Motor neuron (in vitro differentiated cells): ENCODE results near the gene NRXN3. TPM values are rescaled to one million over a fixed set of nuclear protein-coding genes. Genes with fewer than 3 reads are reported as not detected.
"Not testable (repeated sequence)": the region's sequence is repeated elsewhere in the genome, so short reads cannot be mapped to it uniquely, and the experiment has no call there.

Source experiments
- ATAC-seq, 8 experiments: fragments of 200-7000 bp; cut with Tn5 transposase; replicated peaks in 6 of 8; 2 replicates each; pipeline ENCODE4 v1.8.0; 2021; ENCODE audit warnings: mild to moderate bottlenecking in 8 of 8, moderate library complexity in 8 of 8
- H3K27ac ChIP-seq, 2 donors: fragments of 250-450 bp; sonication (Bioruptor Pico); 2 replicates each; pipeline ENCODE4 v1.9.0; 2021; ENCODE audit warnings: antibody characterized with exemption in 2 of 2, mild to moderate bottlenecking in 2 of 2, moderate library complexity in 1 of 2
- H3K4me1 ChIP-seq, 2 donors: fragments of 250-450 bp; sonication (Bioruptor Pico); replicated peaks in 1 of 2; 2 replicates each; pipeline ENCODE4 v1.6.1; 2021; ENCODE audit warnings: antibody characterized with exemption in 2 of 2, mild to moderate bottlenecking in 2 of 2, moderate library complexity in 1 of 2
- H3K4me3 ChIP-seq, 5 donors: fragments of 250-450 bp; sonication (Bioruptor Pico); 2 replicates each; pipeline ENCODE4 v1.9.0; 2021; ENCODE audit warnings: antibody characterized with exemption in 5 of 5, mild to moderate bottlenecking in 5 of 5, moderate library complexity in 4 of 5
- WGBS, 10 experiments: fragments of 450-650 bp; shearing (Covaris generic); methylation state at CpG; one replicate each; pipeline ENCODE4 v1.0.0; 2022; 5-methylcytosine and 5-hydroxymethylcytosine counted together
- in situ Hi-C, 9 experiments: fragments of 400-800 bp; cut with MboI; loops; one replicate each; pipeline ENCODE4 v1.15.0; 2021; ENCODE audit warnings: low sequenced_read_pairs in 9 of 9, low pct_unique_long_range_greater_than_20kb in 2 of 9; ENCODE audit not compliant: unreplicated experiment in 9 of 9
- total RNA-seq, 8 experiments: library from RNA; unstranded; fragments of 300-600 nt; gene quantifications; 2 replicates each; pipeline versions ENCODE4 v1.2.3 to v1.2.4, GENCODE V29; 2022

Gene NRXN3
- total RNA-seq, 8 experiments from 2014 or later: 1.1 to 16.5 (median 12.9) TPM

GRCh38 chr14:78498062-78498595, 328.0 kb downstream of the NRXN3 start:
- ATAC-seq: no peak
- H3K4me1 ChIP-seq: peaks cover 0 to 9% of the 10 kb centered on the region in 2 donors
- WGBS, 10 experiments: 20 to 100% (median 66%) methylated on average over 1 to 2 of the region's 2 CpGs; no CpG with 5 or more reads in 4 of the 10 experiments
- in situ Hi-C loops: no loop called here
- H3K27ac ChIP-seq: no peak overlapping the region
- no peak overlapping the region for H3K4me3 ChIP-seq

- H3K27ac ChIP-seq: no peak overlapping the region
- WGBS, 10 experiments: 6 to 100% (median 75%) methylated on average over 1 to 2 of the region's 4 CpGs; no CpG with 5 or more reads in 5 of the 10 experiments
- ATAC-seq: peak in 5 of 8 experiments; percentile 53 to 97 (median 92)
- peaks cover 0 to 9% of the 10 kb centered on the region in 2 donors for H3K4me1 ChIP-seq
- no peak overlapping the region for H3K4me3 ChIP-seq
- in situ Hi-C loops: no loop called here
These were observed 331.7 kb downstream of the NRXN3 start for GRCh38 chr14:78501909-78502308.

GRCh38 chr14:78508023-78508422, 337.9 kb downstream of the NRXN3 start:
- ATAC-seq: no peak
- in situ Hi-C loops: no loop called here
- 11 to 100% (median 95%) methylated on average over 1 to 4 of the region's 4 CpGs; no CpG with 5 or more reads in 2 of the 10 experiments for whole genome bisulfite sequencing, 10 experiments
- no peak overlapping the region for H3K4me3 ChIP-seq
- no peaks in the 10 kb centered on the region for H3K4me1 ChIP-seq
- H3K27ac ChIP-seq: no peak overlapping the region

- Histone ChIP-seq H3K4me1 (no peaks in the 10 kb centered on the region), H3K27ac (no peak overlapping the region), H3K4me3 (no peak overlapping the region)
- WGBS, 10 experiments: 0 to 100% (median 63%) methylated on average over 1 to 2 of the region's 2 CpGs; no CpG with 5 or more reads in 4 of the 10 experiments
- in situ Hi-C loops: no loop called here
- ATAC-seq: no peak
These were observed 339.3 kb downstream of the NRXN3 start for GRCh38 chr14:78509516-78509915.

- H3K27ac ChIP-seq: no peak overlapping the region
- 0 to 88% (median 50%) methylated on average over 1 to 2 of the region's 2 CpGs; no CpG with 5 or more reads in 5 of the 10 experiments for WGBS, 10 experiments
These were observed 341.8 kb downstream of the NRXN3 start for GRCh38 chr14:78512021-78512420.

GRCh38 chr14:78519863-78520262, 349.7 kb downstream of the NRXN3 start:
- Histone ChIP-seq H3K27ac (no peak overlapping the region), H3K4me1 (no peaks in the 10 kb centered on the region), H3K4me3 (no peak overlapping the region)
- ATAC-seq: no peak
- in situ Hi-C loops: no loop called here

More at GRCh38 chr14:78512021-78512420, 341.8 kb downstream of the NRXN3 start:
- Histone ChIP-seq H3K4me1 (no peaks in the 10 kb centered on the region), H3K4me3 (no peak overlapping the region)
- no peak for ATAC-seq
- in situ Hi-C loops: no loop called here

- no peak overlapping the region for H3K4me3 ChIP-seq
- H3K27ac ChIP-seq: no peak overlapping the region
- no peaks in the 10 kb centered on the region for H3K4me1 ChIP-seq
- in situ Hi-C loops: no loop called here
- no peak for ATAC-seq
- 4 to 100% (median 57%) methylated on average over 1 to 7 of the region's 7 CpGs for WGBS, 10 experiments
These were observed 354.0 kb downstream of the NRXN3 start for GRCh38 chr14:78524196-78524595.

- 65 to 100% (median 89%) methylated on average over 1 to 5 of the region's 5 CpGs; no CpG with 5 or more reads in 1 of the 10 experiments for WGBS, 10 experiments
- Histone ChIP-seq H3K4me1 (no peaks in the 10 kb centered on the region), H3K4me3 (no peak overlapping the region), H3K27ac (no peak overlapping the region)
- no peak for ATAC-seq
- in situ Hi-C loops: no loop called here
These were observed 354.6 kb downstream of the NRXN3 start for GRCh38 chr14:78524766-78525165.

GRCh38 chr14:78530078-78530477, 359.9 kb downstream of the NRXN3 start:
- in situ Hi-C loops: no loop called here
- ATAC-seq: peak in 3 of 8 experiments; percentile 32 to 56 (median 40)
- whole genome bisulfite sequencing, 10 experiments: 0 to 50% (median 18%) methylated on average over 1 to 2 of the region's 2 CpGs; no CpG with 5 or more reads in 4 of the 10 experiments
- Histone ChIP-seq H3K27ac (no peak overlapping the region), H3K4me1 (no peaks in the 10 kb centered on the region), H3K4me3 (no peak overlapping the region)

GRCh38 chr14:78534141-78534540, 364.0 kb downstream of the NRXN3 start:
- Histone ChIP-seq H3K27ac (no peak overlapping the region), H3K4me3 (no peak overlapping the region), H3K4me1 (no peaks in the 10 kb centered on the region)
- WGBS, 10 experiments: 0 to 66% (median 19%) methylated on average over 1 to 2 of the region's 2 CpGs; no CpG with 5 or more reads in 1 of the 10 experiments
- in situ Hi-C loops: no loop called here
- no peak for ATAC-seq

GRCh38 chr14:78535041-78535440, 364.9 kb downstream of the NRXN3 start:
- H3K4me3 ChIP-seq: no peak overlapping the region
- no peak for ATAC-seq
- in situ Hi-C loops: no loop called here

GRCh38 chr14:78541788-78542187, 371.6 kb downstream of the NRXN3 start:
- H3K4me3 ChIP-seq, in situ Hi-C loops, H3K4me1 ChIP-seq, ATAC-seq, H3K27ac ChIP-seq: not testable (repeated sequence)
- WGBS, 10 experiments: 42 to 88% (median 64%) methylated on average over 1 to 2 of the region's 2 CpGs; no CpG with 5 or more reads in 7 of the 10 experiments

More at GRCh38 chr14:78535041-78535440, 364.9 kb downstream of the NRXN3 start:
- no peaks in the 10 kb centered on the region for H3K4me1 ChIP-seq
- no peak overlapping the region for H3K27ac ChIP-seq

GRCh38 chr14:78543433-78543832, 373.3 kb downstream of the NRXN3 start:
- in situ Hi-C loops: no loop called here
- H3K4me3 ChIP-seq: no peak overlapping the region
- ATAC-seq: no peak
- H3K4me1 ChIP-seq: no peaks in the 10 kb centered on the region
- WGBS, 10 experiments: 0 to 62% (median 8%) methylated on average over 1 of the region's 1 CpG; no CpG with 5 or more reads in 2 of the 10 experiments
- no peak overlapping the region for H3K27ac ChIP-seq

- no peak overlapping the region for H3K4me3 ChIP-seq
- 0 to 90% (median 60%) methylated on average over 1 to 3 of the region's 3 CpGs for WGBS, 10 experiments
- H3K27ac ChIP-seq: no peak overlapping the region
- ATAC-seq: no peak
- in situ Hi-C loops: loop anchor here in 1 of 9 experiments (10.0 kb wide), 1 partner anchor 116 kb away; no protein-coding TSS in a partner anchor
- peaks cover under 1 to 4% of the 10 kb centered on the region in 2 donors for H3K4me1 ChIP-seq
These were observed 390.9 kb downstream of the NRXN3 start for GRCh38 chr14:78561074-78561473.
